HL-60/S4 treated with retinoic acid at 250 ng/mL for 4 days and 3 days (cell line): ENCODE measurements around the gene RABGEF1.
"Not testable (repeated sequence)": the region's sequence is repeated elsewhere in the genome, so short reads cannot be mapped to it uniquely, and the experiment has no call there.

Experiments used
- in situ Hi-C: fragments of 300-500 bp; cut with MboI; formaldehyde crosslinking; loops from 2 replicates; pipeline ENCODE4 v1.7.0; 2022; ENCODE audit warnings: low sequenced_read_pairs

The RABGEF1 gene

GRCh38 chr7:66764905-66765304 is 24.4 kb downstream of the RABGEF1 start:
- in situ Hi-C loops, result not testable (repeated sequence)

- in situ Hi-C loops, result not testable (repeated sequence)
These were observed 24.9 kb downstream of the RABGEF1 start for GRCh38 chr7:66765322-66766025.

GRCh38 chr7:66766041-66766440 is 25.5 kb downstream of the RABGEF1 start:
- in situ Hi-C loops, result no loop called here

GRCh38 chr7:66767486-66767885 is 27.0 kb downstream of the RABGEF1 start:
- in situ Hi-C loops, result not testable (repeated sequence)

GRCh38 chr7:66768865-66769832 is 28.6 kb downstream of the RABGEF1 start:
- in situ Hi-C loops, result no loop called here

- in situ Hi-C loops, result no loop called here
These were observed 29.4 kb downstream of the RABGEF1 start for GRCh38 chr7:66769833-66770512.

GRCh38 chr7:66771795-66772194 is 31.3 kb downstream of the RABGEF1 start:
- in situ Hi-C loops, result no loop called here

GRCh38 chr7:66773744-66774143 is 33.2 kb downstream of the RABGEF1 start:
- in situ Hi-C loops, result not testable (repeated sequence)

- in situ Hi-C loops, result not testable (repeated sequence)
These were observed 35.9 kb downstream of the RABGEF1 start for GRCh38 chr7:66776383-66776782.

GRCh38 chr7:66776800-66777442 is 36.4 kb downstream of the RABGEF1 start:
- in situ Hi-C loops, result no loop called here

GRCh38 chr7:66778201-66778600 is 37.7 kb downstream of the RABGEF1 start:
- in situ Hi-C loops, result no loop called here

- in situ Hi-C loops, result no loop called here
These were observed 39.3 kb downstream of the RABGEF1 start for GRCh38 chr7:66779669-66780409.

GRCh38 chr7:66781408-66782090 is 41.0 kb downstream of the RABGEF1 start:
- in situ Hi-C loops, result no loop called here

GRCh38 chr7:66782875-66783274 is 42.3 kb downstream of the RABGEF1 start:
- in situ Hi-C loops, result not testable (repeated sequence)

- in situ Hi-C loops, result not testable (repeated sequence)
These were observed 43.5 kb downstream of the RABGEF1 start for GRCh38 chr7:66783887-66784595.

GRCh38 chr7:66790196-66790595 is 49.7 kb downstream of the RABGEF1 start:
- in situ Hi-C loops, result no loop called here

GRCh38 chr7:66790725-66791124 is 50.2 kb downstream of the RABGEF1 start:
- in situ Hi-C loops, result no loop called here

GRCh38 chr7:66800591-66800990 is 60.1 kb downstream of the RABGEF1 start:
- in situ Hi-C loops, result loop anchor here (25.0 kb wide), 1 partner anchor 238 kb away; no protein-coding TSS in a partner anchor

GRCh38 chr7:66804001-66804400 is 63.5 kb downstream of the RABGEF1 start:
- in situ Hi-C loops, result loop anchor here (25.0 kb wide), 1 partner anchor 242 kb away; no protein-coding TSS in a partner anchor
